Stromal cell of bone marrow (primary cell): ENCODE results near the gene SLC22A15.
"Not testable (repeated sequence)": the region's sequence is repeated elsewhere in the genome, so short reads cannot be mapped to it uniquely, and the experiment has no call there.

Experiments
- DNase-seq: peaks from one replicate; pipeline ENCODE4 v3.0.0-alpha.2; 2012; ENCODE audit warnings: low read depth

Gene SLC22A15

GRCh38 chr1:115976062-115976920, at the start of gene SLC22A15:
Gene SLC22A15, plus strand, starts transcription at chr1:115976513. Its CDS starts 115 bp downstream, at chr1:115976628.
- no peak for DNase-seq

GRCh38 chr1:115927971-115928370, 48.3 kb upstream of the SLC22A15 start:
- DNase-seq: no peak

GRCh38 chr1:115929881-115930280, 46.4 kb upstream of the SLC22A15 start:
- peak; percentile 96 for DNase-seq

- DNase-seq: no peak
Measured at GRCh38 chr1:115933625-115934024, 42.7 kb upstream of the SLC22A15 start.

GRCh38 chr1:115939455-115939854, 36.9 kb upstream of the SLC22A15 start:
- DNase-seq: no peak

GRCh38 chr1:115946116-115946515, 30.2 kb upstream of the SLC22A15 start:
- DNase-seq: no peak

- DNase-seq: peak; percentile 32
Measured at GRCh38 chr1:115949156-115949555, 27.2 kb upstream of the SLC22A15 start.

- DNase-seq: no peak
Measured at GRCh38 chr1:115951560-115951959, 24.8 kb upstream of the SLC22A15 start.

- no peak for DNase-seq
Measured at GRCh38 chr1:115952547-115952946, 23.8 kb upstream of the SLC22A15 start.

- no peak for DNase-seq
Measured at GRCh38 chr1:115953180-115953579, 23.1 kb upstream of the SLC22A15 start.

- no peak for DNase-seq
Measured at GRCh38 chr1:115954684-115955083, 21.6 kb upstream of the SLC22A15 start.

GRCh38 chr1:115955228-115955627, 21.1 kb upstream of the SLC22A15 start:
- no peak for DNase-seq

- DNase-seq: no peak
Measured at GRCh38 chr1:115958866-115959265, 17.4 kb upstream of the SLC22A15 start.

GRCh38 chr1:115969509-115969908, 6.8 kb upstream of the SLC22A15 start:
- DNase-seq: no peak

- DNase-seq: not testable (repeated sequence)
Measured at GRCh38 chr1:115971778-115972177, 4.5 kb upstream of the SLC22A15 start.

- no peak for DNase-seq
Measured at GRCh38 chr1:115973154-115973553, 3.2 kb upstream of the SLC22A15 start.

GRCh38 chr1:115975569-115976061, 698 bp upstream of the SLC22A15 start:
- DNase-seq: no peak

- DNase-seq: no peak
Measured at GRCh38 chr1:115976921-115977498, 697 bp downstream of the SLC22A15 start.

GRCh38 chr1:115977499-115978258, 1.4 kb downstream of the SLC22A15 start:
- peak; percentile 51 for DNase-seq

GRCh38 chr1:115978292-115978941, 2.1 kb downstream of the SLC22A15 start:
- DNase-seq: no peak

- DNase-seq: no peak
Measured at GRCh38 chr1:115980156-115980555, 3.8 kb downstream of the SLC22A15 start.
